K562 (cell line): ENCODE results near the gene EPO. TPM values are rescaled to one million over a fixed set of nuclear protein-coding genes. Genes with fewer than 3 reads are reported as not detected.

Experiments used
- ARID1B ChIP-seq: fragments of 450-650 bp; IDR thresholded peaks from 2 replicates; pipeline ENCODE4 v1.6.1; 2016; ENCODE audit warnings: antibody characterized with exemption, mild to moderate bottlenecking, inconsistent platforms
- ASH1L ChIP-seq: fragments of 450-650 bp; IDR thresholded peaks from 2 replicates; pipeline ENCODE4 v1.6.1; 2018; ENCODE audit warnings: borderline replicate concordance, mild to moderate bottlenecking, low read depth; ENCODE audit not compliant: partially characterized antibody
- BCOR ChIP-seq: fragments of 450-650 bp; IDR thresholded peaks from 2 replicates; pipeline ENCODE4 v1.6.1; 2016
- DDX20 ChIP-seq: fragments of 450-650 bp; IDR thresholded peaks from 2 replicates; pipeline ENCODE4 v1.6.1; 2016; ENCODE audit warnings: missing genetic modification characterization, low read depth, mild to moderate bottlenecking, missing compliant biosample characterization, moderate library complexity
- ELF2 ChIP-seq: fragments of 250-450 bp; sonication (Bioruptor Pico); IDR thresholded peaks from 2 replicates; pipeline ENCODE4 v1.5.0; 2021; ENCODE audit warnings: mild to moderate bottlenecking
- ETV1 ChIP-seq: fragments of 450-650 bp; conservative IDR thresholded peaks from 2 replicates; pipeline ENCODE4 v1.6.1; 2016; ENCODE audit warnings: missing genetic modification characterization, control low read depth, low read depth, missing compliant biosample characterization
- HDAC8 ChIP-seq: fragments of 450-650 bp; IDR thresholded peaks from 2 replicates; pipeline ENCODE4 v1.6.1; 2016; ENCODE audit warnings: mild to moderate bottlenecking, missing genetic modification characterization, moderate library complexity, missing compliant biosample characterization
- NEUROD1 ChIP-seq: fragments of 150-350 bp; IDR thresholded peaks from 2 replicates; pipeline ENCODE4 v1.6.1; 2014; ENCODE audit warnings: borderline replicate concordance, low read length, low read depth; ENCODE audit not compliant: partially characterized antibody
- NFIC ChIP-seq: fragments of 450-650 bp; IDR thresholded peaks from 2 replicates; pipeline ENCODE4 v1.6.1; 2017; ENCODE audit warnings: mild to moderate bottlenecking, inconsistent platforms
- POLR3A ChIP-seq: IDR thresholded peaks from 2 replicates; pipeline ENCODE4 v1.6.1; 2011; ENCODE audit warnings: borderline replicate concordance, mild to moderate bottlenecking, moderate library complexity; ENCODE audit not compliant: insufficient read length, insufficient read depth; ENCODE audit errors: extremely low read depth
- RCOR1 ChIP-seq, 2 experiments: IDR thresholded peaks; 2 replicates each; pipeline ENCODE4 v1.6.1; 2012; ENCODE audit warnings: low read depth in 2 of 2, low read length in 2 of 2, borderline replicate concordance in 1 of 2, improper control_type of control experiment in 1 of 2
- SLC30A9 ChIP-seq: fragments of 250-450 bp; sonication (Bioruptor Pico); IDR thresholded peaks from 2 replicates; pipeline ENCODE4 v1.8.0; 2022; ENCODE audit warnings: mild to moderate bottlenecking, moderate library complexity
- STAG1 ChIP-seq: sonication (generic); formaldehyde crosslinking; IDR thresholded peaks from 2 replicates; pipeline ENCODE4 v1.5.0; 2020; ENCODE audit warnings: missing genetic modification reagents, borderline replicate concordance
- ZNF583 ChIP-seq: fragments of 250-450 bp; sonication (Bioruptor Pico); IDR thresholded peaks from 2 replicates; pipeline ENCODE4 v1.4.0; 2020
- polyA plus RNA-seq, 8 experiments: library from polyadenylated mRNA; depleted of rRNA in 4 of 8; stranded (reverse) in 5 of 8; unstranded in 3 of 8; fragments of >200 nt; fragmentation: Nextera tagmentation in 2 of 8; fragmentation: Illumina TruSeq in 1 of 8; extraction: Ambion mirVana in 2 of 8; extraction: Trizol in 1 of 8; gene quantifications; 2 replicates each; pipeline versions ENCODE4 v1.2.1 to v1.2.3, GENCODE V29; 2011 to 2014; ENCODE audit warnings: inconsistent platforms in 1 of 8, missing spikeins in 1 of 8
- total RNA-seq, 7 experiments: library from RNA; depleted of rRNA in 6 of 7; stranded (reverse); fragments of >200 nt in 6 of 7; fragmentation: Illumina TruSeq in 2 of 7; extraction: Trizol in 2 of 7; gene quantifications; 2 replicates each; pipeline versions ENCODE4 v1.2.1 to v1.2.3, GENCODE V29; 2011 to 2021; ENCODE audit warnings: low replicate concordance in 1 of 7
- TF ChIP-seq, protein P1 (sequence below): fragments of 450-650 bp; IDR thresholded peaks from 2 replicates; pipeline ENCODE4 v1.6.1; 2018; ENCODE audit not compliant: partially characterized antibody
- TF ChIP-seq, protein P2 (sequence below): fragments of 250-450 bp; sonication (Bioruptor Pico); IDR thresholded peaks from 2 replicates; pipeline ENCODE4 v1.8.0; 2021; ENCODE audit warnings: moderate library complexity, mild to moderate bottlenecking, inconsistent platforms
- TF ChIP-seq, protein P3 (sequence below): sonication (generic); formaldehyde crosslinking; IDR thresholded peaks from 2 replicates; pipeline ENCODE4 v1.8.0; 2023; ENCODE audit warnings: mild to moderate bottlenecking, missing genetic modification reagents

The EPO gene
- total and polyA plus RNA-seq, 9 of the 15 experiments (the other 6 are each of a cell fraction or from before 2014, with no cell fraction given) = 0.06 to 0.41 (median 0.07) TPM; not detected in 6

DNA sequence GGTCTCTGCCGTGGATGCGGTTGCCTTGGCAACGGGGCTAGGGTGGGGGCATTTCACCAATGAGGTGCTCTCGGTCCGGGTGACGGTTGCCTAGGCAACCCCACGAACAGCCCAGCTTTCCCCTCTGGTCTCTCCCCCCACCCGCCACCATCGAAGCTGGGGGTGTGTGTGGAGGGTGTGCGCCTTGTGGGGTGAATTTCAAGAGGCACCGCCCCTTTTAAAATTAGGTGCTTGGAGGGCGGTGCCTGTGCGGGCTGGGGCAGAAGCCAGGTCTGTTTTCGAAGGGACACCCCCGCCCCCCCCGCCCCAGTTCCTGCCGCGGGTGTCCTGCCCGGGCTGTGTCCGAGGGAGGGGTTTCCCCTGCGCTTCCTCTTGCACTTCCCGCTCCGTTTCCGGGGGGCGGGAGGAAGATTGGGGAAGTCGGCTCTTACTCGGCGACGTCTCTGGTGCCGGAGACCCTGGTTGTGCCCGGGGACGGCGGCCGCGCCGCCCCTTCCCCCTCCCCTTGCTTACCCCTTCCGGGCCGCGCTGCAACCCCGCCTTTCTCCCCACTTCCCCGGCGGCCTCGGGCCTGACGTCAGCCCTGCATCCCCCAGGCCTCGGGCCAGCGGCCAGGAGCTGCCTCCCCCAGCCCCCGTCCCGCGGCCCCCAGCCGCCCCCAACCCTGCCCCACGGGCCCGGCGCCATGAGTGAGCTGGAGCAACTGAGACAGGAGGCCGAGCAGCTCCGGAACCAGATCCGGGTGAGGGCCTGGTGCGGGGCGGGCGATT lies 44.5 kb upstream of the EPO start (continued):
- no peak for TF ChIP-seq POLR3A
- TF ChIP-seq ARID1B = peak; percentile 26; the same call in 1 of the 2 replicates
- no peak for TF ChIP-seq ZNF583
- TF ChIP-seq STAG1 (CRISPR knock-in tag) = no peak
- TF ChIP-seq, protein P1, sequence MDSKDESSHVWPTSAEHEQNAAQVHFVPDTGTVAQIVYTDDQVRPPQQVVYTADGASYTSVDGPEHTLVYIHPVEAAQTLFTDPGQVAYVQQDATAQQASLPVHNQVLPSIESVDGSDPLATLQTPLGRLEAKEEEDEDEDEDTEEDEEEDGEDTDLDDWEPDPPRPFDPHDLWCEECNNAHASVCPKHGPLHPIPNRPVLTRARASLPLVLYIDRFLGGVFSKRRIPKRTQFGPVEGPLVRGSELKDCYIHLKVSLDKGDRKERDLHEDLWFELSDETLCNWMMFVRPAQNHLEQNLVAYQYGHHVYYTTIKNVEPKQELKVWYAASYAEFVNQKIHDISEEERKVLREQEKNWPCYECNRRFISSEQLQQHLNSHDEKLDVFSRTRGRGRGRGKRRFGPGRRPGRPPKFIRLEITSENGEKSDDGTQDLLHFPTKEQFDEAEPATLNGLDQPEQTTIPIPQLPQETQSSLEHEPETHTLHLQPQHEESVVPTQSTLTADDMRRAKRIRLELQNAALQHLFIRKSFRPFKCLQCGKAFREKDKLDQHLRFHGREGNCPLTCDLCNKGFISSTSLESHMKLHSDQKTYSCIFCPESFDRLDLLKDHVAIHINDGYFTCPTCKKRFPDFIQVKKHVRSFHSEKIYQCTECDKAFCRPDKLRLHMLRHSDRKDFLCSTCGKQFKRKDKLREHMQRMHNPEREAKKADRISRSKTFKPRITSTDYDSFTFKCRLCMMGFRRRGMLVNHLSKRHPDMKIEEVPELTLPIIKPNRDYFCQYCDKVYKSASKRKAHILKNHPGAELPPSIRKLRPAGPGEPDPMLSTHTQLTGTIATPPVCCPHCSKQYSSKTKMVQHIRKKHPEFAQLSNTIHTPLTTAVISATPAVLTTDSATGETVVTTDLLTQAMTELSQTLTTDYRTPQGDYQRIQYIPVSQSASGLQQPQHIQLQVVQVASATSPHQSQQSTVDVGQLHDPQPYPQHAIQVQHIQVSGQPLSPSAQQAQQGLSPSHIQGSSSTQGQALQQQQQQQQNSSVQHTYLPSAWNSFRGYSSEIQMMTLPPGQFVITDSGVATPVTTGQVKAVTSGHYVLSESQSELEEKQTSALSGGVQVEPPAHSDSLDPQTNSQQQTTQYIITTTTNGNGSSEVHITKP = peak; percentile 28
- TF ChIP-seq HDAC8 (tag) = no peak
- TF ChIP-seq ETV1 = peak; percentile 73
- no peak for TF ChIP-seq DDX20 (tag)
- TF ChIP-seq, protein P2, sequence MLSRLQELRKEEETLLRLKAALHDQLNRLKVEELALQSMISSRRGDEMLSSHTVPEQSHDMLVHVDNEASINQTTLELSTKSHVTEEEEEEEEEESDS (CRISPR knock-in tag) = no peak
- peak; percentile 55 for TF ChIP-seq NEUROD1
- TF ChIP-seq BCOR = no peak
- TF ChIP-seq ELF2 = 0 out of 2 replicates have a peak, but pooled peaks have one; percentile 29
- TF ChIP-seq NFIC = no peak
- no peak for TF ChIP-seq ASH1L
- TF ChIP-seq, protein P3, sequence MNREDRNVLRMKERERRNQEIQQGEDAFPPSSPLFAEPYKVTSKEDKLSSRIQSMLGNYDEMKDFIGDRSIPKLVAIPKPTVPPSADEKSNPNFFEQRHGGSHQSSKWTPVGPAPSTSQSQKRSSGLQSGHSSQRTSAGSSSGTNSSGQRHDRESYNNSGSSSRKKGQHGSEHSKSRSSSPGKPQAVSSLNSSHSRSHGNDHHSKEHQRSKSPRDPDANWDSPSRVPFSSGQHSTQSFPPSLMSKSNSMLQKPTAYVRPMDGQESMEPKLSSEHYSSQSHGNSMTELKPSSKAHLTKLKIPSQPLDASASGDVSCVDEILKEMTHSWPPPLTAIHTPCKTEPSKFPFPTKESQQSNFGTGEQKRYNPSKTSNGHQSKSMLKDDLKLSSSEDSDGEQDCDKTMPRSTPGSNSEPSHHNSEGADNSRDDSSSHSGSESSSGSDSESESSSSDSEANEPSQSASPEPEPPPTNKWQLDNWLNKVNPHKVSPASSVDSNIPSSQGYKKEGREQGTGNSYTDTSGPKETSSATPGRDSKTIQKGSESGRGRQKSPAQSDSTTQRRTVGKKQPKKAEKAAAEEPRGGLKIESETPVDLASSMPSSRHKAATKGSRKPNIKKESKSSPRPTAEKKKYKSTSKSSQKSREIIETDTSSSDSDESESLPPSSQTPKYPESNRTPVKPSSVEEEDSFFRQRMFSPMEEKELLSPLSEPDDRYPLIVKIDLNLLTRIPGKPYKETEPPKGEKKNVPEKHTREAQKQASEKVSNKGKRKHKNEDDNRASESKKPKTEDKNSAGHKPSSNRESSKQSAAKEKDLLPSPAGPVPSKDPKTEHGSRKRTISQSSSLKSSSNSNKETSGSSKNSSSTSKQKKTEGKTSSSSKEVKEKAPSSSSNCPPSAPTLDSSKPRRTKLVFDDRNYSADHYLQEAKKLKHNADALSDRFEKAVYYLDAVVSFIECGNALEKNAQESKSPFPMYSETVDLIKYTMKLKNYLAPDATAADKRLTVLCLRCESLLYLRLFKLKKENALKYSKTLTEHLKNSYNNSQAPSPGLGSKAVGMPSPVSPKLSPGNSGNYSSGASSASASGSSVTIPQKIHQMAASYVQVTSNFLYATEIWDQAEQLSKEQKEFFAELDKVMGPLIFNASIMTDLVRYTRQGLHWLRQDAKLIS (CRISPR knock-in tag) = no peak
- peak in 1 of 2 experiments; percentile 59; a peak in 1 of 4 replicates for TF ChIP-seq RCOR1 (IDR thresholded peaks at IDR 0.05; ENCODE audit: borderline replicate concordance in 1 of 2, low read depth in 2 of 2, low read length in 2 of 2)
- TF ChIP-seq SLC30A9 (CRISPR knock-in tag) = no peak
